HG02973 (cell line): ENCODE results near the gene ZNF774.
"Not testable (repeated sequence)": the region's sequence is repeated elsewhere in the genome, so short reads cannot be mapped to it uniquely, and the experiment has no call there.

Experiments used
- ATAC-seq: cut with Tn5 transposase; IDR thresholded peaks from one replicate; pipeline ENCODE4 v1.9.1; 2021; ENCODE audit warnings: moderate library complexity; ENCODE audit not compliant: unreplicated experiment

ZNF774 gene

GRCh38 chr15:90388462-90389380 is 36.6 kb downstream of the ZNF774 start:
- ATAC-seq, result peak; percentile 41

DNA sequence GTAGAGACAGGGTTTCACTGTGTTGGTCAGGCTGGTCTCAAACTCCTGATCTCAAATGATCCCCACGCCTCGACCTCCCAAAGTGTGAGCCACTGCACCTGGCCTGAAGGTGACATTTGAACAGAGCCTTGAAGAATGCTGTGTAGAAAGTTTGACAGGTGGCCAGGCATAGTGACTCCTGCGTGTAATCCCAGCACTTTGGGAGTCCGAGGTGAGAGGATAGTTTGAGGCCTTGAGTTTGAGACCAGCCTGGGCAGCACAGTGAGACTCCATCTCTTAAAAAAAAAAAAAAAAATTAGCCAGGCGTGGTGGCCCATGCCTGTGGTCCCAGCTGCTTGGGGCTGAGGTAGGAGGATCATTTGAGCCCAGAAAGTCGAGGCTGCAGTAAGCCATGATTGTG is 37.4 kb downstream of the ZNF774 start:
- ATAC-seq, result no peak

DNA sequence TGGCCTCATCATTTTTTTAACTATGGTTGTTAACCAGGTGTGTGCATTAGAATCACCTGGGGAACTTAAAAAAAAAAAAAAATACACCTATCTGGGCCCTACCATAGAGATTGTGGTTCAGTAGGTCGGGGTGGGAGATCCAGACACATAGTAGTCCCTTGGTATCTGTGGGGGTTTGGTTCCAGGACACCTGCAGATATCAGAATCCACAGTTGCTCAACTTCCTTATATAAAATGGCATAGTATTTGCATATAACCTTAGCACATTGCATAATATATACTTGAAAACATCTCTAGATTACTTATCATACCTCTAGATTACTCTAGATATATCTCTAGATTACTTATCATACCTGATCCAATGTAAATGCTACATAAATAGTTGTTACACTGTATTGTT is 41.0 kb downstream of the ZNF774 start:
- no peak for ATAC-seq

DNA sequence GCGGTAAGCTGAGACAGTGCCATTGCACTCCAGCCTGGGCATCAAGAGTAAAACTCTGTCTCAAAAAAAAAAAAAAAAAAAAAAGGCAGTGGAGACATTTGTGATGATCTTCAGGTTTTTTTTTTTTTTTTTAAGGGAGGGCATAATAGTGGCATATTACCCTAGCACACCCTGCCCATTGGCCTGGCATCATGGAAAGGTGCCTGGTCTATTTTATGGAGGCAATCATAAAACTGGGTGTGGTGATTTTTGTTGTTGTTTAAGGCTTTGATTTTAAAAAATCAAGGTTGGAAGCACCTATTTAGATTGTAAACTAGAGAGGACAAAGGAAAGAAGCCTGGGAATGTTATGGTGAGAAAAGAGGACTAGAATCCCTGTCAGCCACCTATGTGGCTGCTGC is 42.0 kb downstream of the ZNF774 start:
- ATAC-seq, result no peak

GRCh38 chr15:90394748-90395442 is 42.8 kb downstream of the ZNF774 start:
- no peak for ATAC-seq

DNA sequence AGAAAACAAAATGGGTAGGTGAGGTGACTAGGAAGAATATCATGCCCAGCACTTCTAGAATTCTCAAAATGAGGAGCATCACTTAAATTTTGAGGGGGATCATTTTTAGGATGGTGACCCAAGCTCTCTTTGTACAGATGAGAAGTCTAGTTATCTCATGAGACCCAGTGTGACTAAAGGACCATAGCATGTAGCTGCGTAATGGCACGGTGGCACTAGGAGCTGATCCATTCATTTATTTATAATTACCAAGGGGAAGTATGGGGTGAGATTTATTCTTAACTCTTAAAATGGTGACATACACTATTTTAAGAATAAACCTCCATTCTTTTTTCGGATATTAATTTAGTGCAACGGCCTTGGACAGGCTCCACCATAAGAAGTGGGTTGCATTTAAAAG is 44.2 kb downstream of the ZNF774 start:
- no peak for ATAC-seq

GRCh38 chr15:90400005-90400758 is 48.1 kb downstream of the ZNF774 start:
- ATAC-seq, result peak; percentile 15

GRCh38 chr15:90400759-90401314 is 48.8 kb downstream of the ZNF774 start:
- peak; percentile 97 for ATAC-seq

DNA sequence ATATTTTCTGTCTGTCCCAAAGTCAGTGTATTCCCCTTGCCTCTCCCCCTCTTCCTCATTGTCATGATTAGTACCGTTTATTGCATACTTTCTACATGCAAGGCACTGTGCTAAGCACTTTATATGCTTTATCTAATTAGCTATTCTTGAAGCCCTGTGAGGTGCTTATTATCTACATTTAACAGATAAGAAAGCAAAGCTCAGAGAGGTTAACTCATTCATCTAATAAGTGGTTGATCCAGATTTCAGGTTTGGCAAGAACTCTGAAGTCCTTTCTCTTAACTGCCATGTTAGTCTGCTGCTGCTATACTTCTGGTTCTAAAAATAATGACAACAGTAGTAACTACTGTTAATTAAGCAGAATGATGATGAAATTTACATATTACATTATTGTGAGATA is 49.4 kb downstream of the ZNF774 start:
- no peak for ATAC-seq

DNA sequence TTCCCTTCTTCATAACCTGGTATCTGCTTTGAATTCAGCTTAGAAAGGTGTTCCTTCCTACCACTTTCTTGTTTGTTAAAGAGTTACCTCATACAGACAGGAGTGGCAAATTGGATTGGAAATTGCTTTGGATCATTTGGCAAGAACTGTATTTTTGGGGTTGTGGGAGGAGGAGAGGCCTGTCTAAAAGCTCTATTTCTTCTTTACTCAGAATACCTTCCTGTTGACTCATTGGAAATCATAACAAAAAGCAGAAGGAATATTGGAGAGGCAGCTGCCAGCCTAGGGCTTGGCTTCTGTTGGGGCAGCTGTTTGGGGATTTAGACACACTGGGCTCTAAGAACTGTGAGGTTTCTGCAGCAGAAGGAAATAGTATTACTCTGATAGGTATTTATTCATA is 50.1 kb downstream of the ZNF774 start:
- no peak for ATAC-seq

DNA sequence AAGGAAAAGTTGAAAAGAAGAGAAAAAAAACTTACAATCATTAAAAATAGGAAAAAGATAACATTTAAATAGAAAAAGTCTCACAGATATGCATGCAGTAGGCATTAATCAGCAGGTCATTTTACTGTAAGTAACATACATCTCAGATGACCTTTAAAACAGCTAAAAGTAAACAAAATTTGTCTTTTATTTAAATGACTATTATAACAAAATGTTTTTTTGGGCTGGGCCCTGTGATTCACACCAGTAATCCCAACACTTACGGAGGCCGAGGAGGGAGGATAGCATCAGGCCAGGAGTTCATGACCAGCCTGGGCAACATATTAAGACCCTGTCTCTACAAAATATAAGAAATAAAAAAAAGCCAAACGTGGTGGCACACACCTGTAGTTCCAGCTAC is 50.7 kb downstream of the ZNF774 start:
- ATAC-seq, result no peak

DNA sequence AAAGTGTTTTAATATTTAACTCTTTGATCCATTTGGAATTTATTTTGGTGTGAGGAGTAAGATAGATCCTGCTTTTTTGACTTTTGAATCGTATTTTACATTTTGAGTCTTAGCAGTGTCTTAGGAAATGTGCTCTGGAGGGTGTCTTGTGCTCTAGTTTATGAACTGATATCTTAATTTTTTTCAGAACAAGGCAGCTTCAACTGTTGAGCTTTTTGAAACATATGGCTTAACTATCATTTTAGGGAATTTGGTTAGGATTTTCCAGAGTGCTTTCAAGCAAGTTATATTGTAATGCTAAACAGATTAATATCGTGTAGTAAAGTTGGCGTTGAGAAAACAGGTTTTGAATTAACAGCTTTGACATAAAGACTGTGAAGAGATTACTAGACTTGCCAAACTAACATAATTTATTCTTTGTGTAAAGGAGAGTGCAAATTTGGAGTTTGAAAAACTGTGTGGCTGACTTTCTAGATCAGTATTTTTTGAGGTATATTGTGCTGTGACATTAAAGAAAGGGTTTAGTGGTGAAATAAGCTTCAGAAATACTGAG is 53.0 kb downstream of the ZNF774 start:
- ATAC-seq, result no peak

DNA sequence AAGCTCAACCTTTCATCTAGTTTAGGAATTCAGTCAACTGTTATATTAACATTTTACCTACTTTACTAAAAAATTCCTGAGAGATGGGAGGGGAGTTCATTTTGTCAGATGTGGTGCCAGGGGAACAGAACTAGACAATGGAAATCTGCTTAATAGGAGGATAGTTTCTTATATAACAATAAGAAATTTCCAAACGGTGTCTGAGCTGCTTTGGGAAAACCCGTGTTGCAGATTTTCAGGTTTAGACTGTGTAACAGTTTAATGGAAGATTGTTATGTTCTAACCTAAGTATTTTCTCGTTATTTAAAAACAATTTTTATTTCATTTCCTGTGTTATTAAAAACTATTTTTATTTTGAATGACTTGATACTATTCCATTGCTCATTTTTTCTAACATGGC is 55.3 kb downstream of the ZNF774 start:
- no peak for ATAC-seq

GRCh38 chr15:90407871-90408317 is 55.8 kb downstream of the ZNF774 start:
- peak; percentile 63 for ATAC-seq

DNA sequence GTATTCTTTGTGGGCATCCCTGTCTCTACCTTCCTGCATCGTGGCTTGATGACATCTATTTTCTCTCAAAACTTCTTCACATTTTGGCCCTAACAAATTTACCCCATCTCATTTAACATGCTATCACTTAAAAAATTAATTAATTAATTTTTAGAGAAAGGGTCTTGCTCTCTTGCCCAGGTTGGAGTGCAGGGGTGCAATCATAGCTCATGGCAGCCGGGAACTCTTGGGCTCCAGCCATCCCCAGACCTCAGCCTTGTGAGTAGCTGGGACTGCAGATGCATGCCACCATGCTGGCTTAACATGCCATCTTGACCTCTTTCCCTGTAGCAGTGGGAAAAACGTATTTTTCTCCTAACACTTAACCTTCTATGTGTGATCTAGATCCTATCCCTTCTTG is 56.6 kb downstream of the ZNF774 start:
- ATAC-seq, result no peak

- not testable (repeated sequence) for ATAC-seq
Observed at GRCh38 chr15:90409587-90409986, 57.5 kb downstream of the ZNF774 start.

DNA sequence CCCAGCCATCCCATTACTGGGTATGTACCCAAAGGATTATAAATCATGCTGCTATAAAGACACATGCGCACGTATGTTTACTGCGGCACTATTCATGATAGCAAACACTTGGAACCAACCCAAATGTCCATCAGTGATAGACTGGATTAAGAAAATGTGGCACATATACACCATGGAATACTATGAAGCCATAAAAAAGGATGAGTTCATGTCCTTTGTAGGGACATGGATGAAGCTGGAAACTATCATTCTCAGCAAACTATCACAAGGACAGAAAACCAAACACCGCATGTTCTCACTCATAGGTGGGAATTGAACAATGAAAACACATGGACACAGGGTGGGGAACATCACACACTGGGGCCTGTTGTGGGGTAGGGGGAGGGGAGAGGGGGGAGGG is 58.2 kb downstream of the ZNF774 start:
- not testable (repeated sequence) for ATAC-seq

- no peak for ATAC-seq
Observed at GRCh38 chr15:90411176-90411575, 59.1 kb downstream of the ZNF774 start.
